SK-N-SH treated with all-trans-retinoic acid at 6 μM for 48 hours (cell line): ENCODE data around the gene VPS13D.
"Not testable (repeated sequence)": the region's sequence is repeated elsewhere in the genome, so short reads cannot be mapped to it uniquely, and the experiment has no call there.

ENCODE experiments used
- ATAC-seq: fragments of 200-7000 bp; cut with Tn5 transposase; 3 replicates; pipeline ENCODE4 v1.9.1; 2020; ENCODE audit warnings: mild to moderate bottlenecking, moderate library complexity
- ARNTL ChIP-seq: fragments of 450-650 bp; formaldehyde crosslinking; IDR thresholded peaks from 2 replicates; pipeline ENCODE4 v1.5.0; 2020; ENCODE audit warnings: low read depth, mild to moderate bottlenecking, moderate library complexity, borderline replicate concordance
- BACH2 ChIP-seq: fragments of 250-450 bp; sonication (Bioruptor Pico); IDR thresholded peaks from 2 replicates; pipeline ENCODE4 v1.9.0; 2021; ENCODE audit warnings: mild to moderate bottlenecking, borderline replicate concordance
- CSDC2 ChIP-seq: fragments of 250-450 bp; sonication (Bioruptor Pico); IDR thresholded peaks from 2 replicates; pipeline ENCODE4 v1.5.0; 2020; ENCODE audit warnings: mild to moderate bottlenecking, moderate library complexity
- ESRRG ChIP-seq: fragments of 250-450 bp; sonication (Bioruptor Pico); IDR thresholded peaks from 2 replicates; pipeline ENCODE4 v1.6.1; 2021; ENCODE audit warnings: mild to moderate bottlenecking
- GLIS3 ChIP-seq: fragments of 250-450 bp; sonication (Bioruptor Pico); IDR thresholded peaks from 2 replicates; pipeline ENCODE4 v1.5.0; 2020; ENCODE audit warnings: mild to moderate bottlenecking, moderate library complexity
- ISL1 ChIP-seq: fragments of 250-450 bp; sonication (Bioruptor Pico); IDR thresholded peaks from 2 replicates; pipeline ENCODE4 v2.1.2; 2022; ENCODE audit warnings: mild to moderate bottlenecking, moderate library complexity
- OSR1 ChIP-seq: fragments of 250-450 bp; sonication (Bioruptor Pico); IDR thresholded peaks from 2 replicates; pipeline ENCODE4 v1.8.0; 2022; ENCODE audit warnings: moderate library complexity, mild to moderate bottlenecking, inconsistent platforms
- PATZ1 ChIP-seq: fragments of 250-450 bp; sonication (Bioruptor Pico); IDR thresholded peaks from 2 replicates; pipeline ENCODE4 v1.8.0; 2020; ENCODE audit warnings: mild to moderate bottlenecking, moderate library complexity, borderline replicate concordance
- POU6F1 ChIP-seq: fragments of 250-450 bp; sonication (Bioruptor Pico); IDR thresholded peaks from 2 replicates; pipeline ENCODE4 v1.8.0; 2021; ENCODE audit warnings: low read depth, mild to moderate bottlenecking, moderate library complexity, borderline replicate concordance
- PPARA ChIP-seq: fragments of 250-450 bp; sonication (Bioruptor Pico); IDR thresholded peaks from 2 replicates; pipeline ENCODE4 v1.5.0; 2020; ENCODE audit warnings: mild to moderate bottlenecking, borderline replicate concordance
- RARB ChIP-seq: fragments of 250-450 bp; sonication (Bioruptor Pico); IDR thresholded peaks from 2 replicates; pipeline ENCODE4 v1.8.0; 2021; ENCODE audit warnings: mild to moderate bottlenecking, moderate library complexity
- SNAI2 ChIP-seq: fragments of 250-450 bp; sonication (Bioruptor Pico); IDR thresholded peaks from 2 replicates; pipeline ENCODE4 v1.5.0; 2020; ENCODE audit warnings: mild to moderate bottlenecking, moderate library complexity
- TCF4 ChIP-seq: fragments of 250-450 bp; sonication (Bioruptor Pico); IDR thresholded peaks from 2 replicates; pipeline ENCODE4 v1.8.0; 2021; ENCODE audit warnings: mild to moderate bottlenecking, moderate library complexity, borderline replicate concordance
- TOX ChIP-seq: fragments of 250-450 bp; sonication (Bioruptor Pico); IDR thresholded peaks from 2 replicates; pipeline ENCODE4 v1.8.0; 2021; ENCODE audit warnings: mild to moderate bottlenecking, moderate library complexity, borderline replicate concordance
- ZC3H10 ChIP-seq: fragments of 250-450 bp; sonication (Bioruptor Pico); IDR thresholded peaks from 2 replicates; pipeline ENCODE4 v1.5.1; 2021; ENCODE audit warnings: mild to moderate bottlenecking, moderate library complexity
- ZFP3 ChIP-seq: fragments of 250-450 bp; sonication (Bioruptor Pico); IDR thresholded peaks from 2 replicates; pipeline ENCODE4 v1.5.0; 2020; ENCODE audit warnings: mild to moderate bottlenecking, moderate library complexity
- ZFP30 ChIP-seq: fragments of 450-650 bp; formaldehyde crosslinking; IDR thresholded peaks from 2 replicates; pipeline ENCODE4 v1.5.0; 2022; ENCODE audit warnings: mild to moderate bottlenecking, moderate library complexity
- ZNF565 ChIP-seq: fragments of 450-650 bp; formaldehyde crosslinking; conservative IDR thresholded peaks from 2 replicates; pipeline ENCODE4 v1.5.0; 2020; ENCODE audit warnings: low read depth, mild to moderate bottlenecking, moderate library complexity
- ZNF70 ChIP-seq: fragments of 450-650 bp; formaldehyde crosslinking; IDR thresholded peaks from 2 replicates; pipeline ENCODE4 v1.5.0; 2020; ENCODE audit warnings: mild to moderate bottlenecking, moderate library complexity
- TF ChIP-seq, protein P1 (sequence below): fragments of 250-450 bp; sonication (Bioruptor Pico); IDR thresholded peaks from 2 replicates; pipeline ENCODE4 v1.5.0; 2020; ENCODE audit warnings: mild to moderate bottlenecking, moderate library complexity

The VPS13D gene

GRCh38 chr1:12537906-12538461 is 308.2 kb downstream of the VPS13D start:
- no peak for ATAC-seq
- TF ChIP-seq PPARA (CRISPR knock-in tag) (no peak), CSDC2 (CRISPR knock-in tag) (no peak), ISL1 (no peak)

DNA sequence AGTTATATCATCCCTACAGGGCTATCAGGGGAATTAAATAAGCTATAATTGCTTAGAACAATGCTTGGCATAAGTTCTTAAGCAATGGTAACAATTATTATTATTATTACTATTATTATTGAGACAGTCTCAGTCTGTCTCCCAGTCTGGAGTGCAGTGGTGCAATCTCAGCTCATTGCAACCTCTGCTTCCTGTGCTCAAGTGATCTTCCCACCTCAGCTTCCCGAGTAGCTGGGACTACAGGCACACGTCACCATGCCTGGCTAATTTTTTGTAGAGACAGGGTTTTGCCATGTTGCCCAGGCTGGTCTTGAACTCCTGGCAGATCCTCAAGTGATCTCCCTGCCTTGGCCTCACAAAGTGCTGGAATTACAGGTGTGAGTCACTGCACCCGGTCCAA is 308.7 kb downstream of the VPS13D start:
- ATAC-seq: not testable (repeated sequence)

- no peak for TF ChIP-seq POU6F1 (CRISPR knock-in tag)
- TF ChIP-seq SNAI2 (CRISPR knock-in tag): no peak
- TF ChIP-seq RARB (CRISPR knock-in tag): no peak
- TF ChIP-seq PATZ1 (CRISPR knock-in tag): no peak
- TF ChIP-seq ISL1: no peak
- TF ChIP-seq ESRRG (CRISPR knock-in tag): no peak
- TF ChIP-seq ZC3H10 (CRISPR knock-in tag): no peak
- TF ChIP-seq, all 23 proteins: peak for 0
- ATAC-seq: no peak
These were observed 309.5 kb downstream of the VPS13D start for GRCh38 chr1:12539320-12539704.

DNA sequence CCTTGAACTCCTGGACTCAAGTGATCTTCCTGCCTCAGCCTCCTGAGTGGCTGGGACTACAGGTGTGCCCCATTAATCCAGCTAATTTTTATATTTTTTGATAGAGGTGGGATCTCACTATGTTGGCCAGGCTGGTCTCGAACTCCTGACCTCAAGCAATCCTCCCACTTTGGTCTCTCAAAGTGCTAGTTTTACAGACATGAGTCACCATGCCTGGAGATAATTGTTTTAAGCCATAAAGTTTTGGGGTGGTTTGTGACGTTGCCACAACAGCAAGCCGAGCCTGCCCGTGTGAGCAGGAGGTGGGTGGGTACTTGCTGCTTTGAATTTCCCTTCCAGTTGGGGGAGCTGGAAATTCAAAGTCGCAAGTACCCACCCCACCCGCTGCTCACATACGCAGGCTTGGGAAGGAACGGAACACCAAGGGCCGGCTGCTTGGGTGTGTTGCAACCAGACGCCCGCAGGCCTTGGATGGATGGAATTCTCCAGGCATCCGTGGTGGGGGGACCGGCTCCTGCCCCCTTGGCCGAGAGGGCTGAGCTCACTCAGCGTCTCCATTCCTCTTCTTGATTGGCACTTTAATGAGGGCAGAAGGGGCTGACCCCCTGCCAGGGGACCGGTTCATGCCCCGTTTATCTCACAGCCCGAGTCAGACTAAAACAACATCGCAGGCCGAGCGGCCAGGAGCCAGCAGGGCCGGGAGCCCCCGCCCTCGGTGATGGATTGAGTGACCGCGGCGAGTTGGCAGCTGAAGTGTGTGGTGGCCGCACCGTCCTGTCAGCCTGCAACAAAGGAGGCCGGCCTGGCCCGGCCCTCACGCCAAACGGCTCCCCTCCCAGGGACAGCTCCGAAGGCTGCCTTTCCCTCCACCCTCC is 310.1 kb downstream of the VPS13D start:
- no peak for TF ChIP-seq OSR1 (CRISPR knock-in tag)
- TF ChIP-seq ARNTL (CRISPR knock-in tag): no peak
- TF ChIP-seq TCF4: no peak
- no peak for TF ChIP-seq ZC3H10 (CRISPR knock-in tag)

DNA sequence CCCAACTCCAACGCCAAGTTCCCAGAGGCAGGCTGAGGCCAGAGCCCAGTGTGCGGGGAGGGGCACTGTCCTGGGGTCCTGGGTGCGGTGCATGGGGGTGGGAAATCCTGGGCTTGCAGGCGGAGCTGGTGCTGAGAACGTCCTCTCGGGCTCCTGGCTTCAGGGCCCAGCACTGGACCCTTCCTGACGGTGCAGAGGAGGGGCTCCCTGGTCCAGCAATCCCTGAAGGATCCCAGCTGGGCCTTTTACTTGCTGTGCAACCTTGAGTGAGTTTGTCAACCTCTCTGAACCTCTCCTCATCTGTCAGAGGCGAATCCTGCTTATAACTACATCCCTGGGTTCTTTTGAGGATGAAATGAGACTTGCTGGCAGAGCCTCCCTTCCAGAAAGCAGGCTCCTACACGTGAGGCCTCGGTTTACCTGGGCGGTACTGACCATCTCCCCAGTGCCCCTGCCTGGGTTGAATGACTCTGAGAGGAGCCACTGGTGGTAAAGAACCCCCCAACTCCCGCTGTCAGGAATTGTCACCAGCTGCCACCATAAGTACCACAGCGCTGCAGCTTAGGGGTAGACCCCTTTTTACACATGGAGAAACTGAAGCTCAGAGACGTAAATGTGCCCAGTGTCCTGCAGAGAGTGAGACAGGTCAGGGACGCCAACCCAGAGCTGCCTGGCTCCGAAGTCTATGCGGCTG is 310.9 kb downstream of the VPS13D start:
- no peak for ATAC-seq
- TF ChIP-seq ZNF565 (no peak), CSDC2 (CRISPR knock-in tag) (no peak), RARB (CRISPR knock-in tag) (no peak), ZFP3 (CRISPR knock-in tag) (no peak), ZFP30 (no peak), ZC3H10 (CRISPR knock-in tag) (no peak), ZNF70 (CRISPR knock-in tag) (no peak), TOX (CRISPR knock-in tag) (no peak), SNAI2 (CRISPR knock-in tag) (no peak), GLIS3 (no peak), BACH2 (CRISPR knock-in tag) (no peak), TCF4 (no peak), OSR1 (CRISPR knock-in tag) (no peak), ESRRG (CRISPR knock-in tag) (no peak), PATZ1 (CRISPR knock-in tag) (no peak)
- TF ChIP-seq, protein P1, sequence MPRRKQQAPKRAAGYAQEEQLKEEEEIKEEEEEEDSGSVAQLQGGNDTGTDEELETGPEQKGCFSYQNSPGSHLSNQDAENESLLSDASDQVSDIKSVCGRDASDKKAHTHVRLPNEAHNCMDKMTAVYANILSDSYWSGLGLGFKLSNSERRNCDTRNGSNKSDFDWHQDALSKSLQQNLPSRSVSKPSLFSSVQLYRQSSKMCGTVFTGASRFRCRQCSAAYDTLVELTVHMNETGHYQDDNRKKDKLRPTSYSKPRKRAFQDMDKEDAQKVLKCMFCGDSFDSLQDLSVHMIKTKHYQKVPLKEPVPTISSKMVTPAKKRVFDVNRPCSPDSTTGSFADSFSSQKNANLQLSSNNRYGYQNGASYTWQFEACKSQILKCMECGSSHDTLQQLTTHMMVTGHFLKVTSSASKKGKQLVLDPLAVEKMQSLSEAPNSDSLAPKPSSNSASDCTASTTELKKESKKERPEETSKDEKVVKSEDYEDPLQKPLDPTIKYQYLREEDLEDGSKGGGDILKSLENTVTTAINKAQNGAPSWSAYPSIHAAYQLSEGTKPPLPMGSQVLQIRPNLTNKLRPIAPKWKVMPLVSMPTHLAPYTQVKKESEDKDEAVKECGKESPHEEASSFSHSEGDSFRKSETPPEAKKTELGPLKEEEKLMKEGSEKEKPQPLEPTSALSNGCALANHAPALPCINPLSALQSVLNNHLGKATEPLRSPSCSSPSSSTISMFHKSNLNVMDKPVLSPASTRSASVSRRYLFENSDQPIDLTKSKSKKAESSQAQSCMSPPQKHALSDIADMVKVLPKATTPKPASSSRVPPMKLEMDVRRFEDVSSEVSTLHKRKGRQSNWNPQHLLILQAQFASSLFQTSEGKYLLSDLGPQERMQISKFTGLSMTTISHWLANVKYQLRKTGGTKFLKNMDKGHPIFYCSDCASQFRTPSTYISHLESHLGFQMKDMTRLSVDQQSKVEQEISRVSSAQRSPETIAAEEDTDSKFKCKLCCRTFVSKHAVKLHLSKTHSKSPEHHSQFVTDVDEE (CRISPR knock-in tag): no peak

More for the DNA sequence above, 310.1 kb downstream of the VPS13D start:
- ATAC-seq: no peak
